Activated naive CD4-positive, alpha-beta T cell (primary cell): ENCODE data around the gene JAKMIP1.
"Not testable (repeated sequence)": the region's sequence is repeated elsewhere in the genome, so short reads cannot be mapped to it uniquely, and the experiment has no call there.

ENCODE experiments used
- DNase-seq, 4 experiments: peaks; one replicate each; lab custom pipeline; 2025; lab: John Stamatoyannopoulos, UW

JAKMIP1 gene

GRCh38 chr4:6229095-6229494 lies 28.7 kb upstream of the JAKMIP1 start:
- no peak for DNase-seq

GRCh38 chr4:6228158-6229067 lies 28.1 kb upstream of the JAKMIP1 start:
- DNase-seq = no peak

GRCh38 chr4:6227412-6228157 lies 27.2 kb upstream of the JAKMIP1 start:
- no peak for DNase-seq

DNA sequence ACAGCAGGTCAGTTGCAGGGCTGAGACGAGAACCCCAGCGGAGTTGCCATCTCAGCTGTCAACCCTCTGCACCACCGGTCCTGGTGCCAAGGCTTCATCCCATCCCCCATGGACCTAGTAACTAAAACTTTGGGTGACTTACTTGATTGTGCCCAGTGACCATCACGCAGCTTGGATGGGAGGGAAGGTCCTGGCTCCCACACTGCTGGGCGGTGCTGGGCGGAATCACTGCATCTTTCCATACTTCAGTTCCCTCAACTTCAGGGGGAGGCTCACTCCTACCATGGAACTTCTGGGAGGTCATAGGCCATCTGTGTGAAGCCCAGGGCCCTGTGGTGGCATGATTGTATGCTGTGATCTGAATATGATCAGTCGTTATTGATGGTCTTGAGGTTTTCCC lies 26.2 kb upstream of the JAKMIP1 start:
- no peak for DNase-seq

GRCh38 chr4:6225469-6225868 lies 25.1 kb upstream of the JAKMIP1 start:
- no peak for DNase-seq

GRCh38 chr4:6224735-6225134 lies 24.4 kb upstream of the JAKMIP1 start:
- DNase-seq = no peak

- DNase-seq = no peak
These were observed 22.5 kb upstream of the JAKMIP1 start for GRCh38 chr4:6222761-6223292.

DNA sequence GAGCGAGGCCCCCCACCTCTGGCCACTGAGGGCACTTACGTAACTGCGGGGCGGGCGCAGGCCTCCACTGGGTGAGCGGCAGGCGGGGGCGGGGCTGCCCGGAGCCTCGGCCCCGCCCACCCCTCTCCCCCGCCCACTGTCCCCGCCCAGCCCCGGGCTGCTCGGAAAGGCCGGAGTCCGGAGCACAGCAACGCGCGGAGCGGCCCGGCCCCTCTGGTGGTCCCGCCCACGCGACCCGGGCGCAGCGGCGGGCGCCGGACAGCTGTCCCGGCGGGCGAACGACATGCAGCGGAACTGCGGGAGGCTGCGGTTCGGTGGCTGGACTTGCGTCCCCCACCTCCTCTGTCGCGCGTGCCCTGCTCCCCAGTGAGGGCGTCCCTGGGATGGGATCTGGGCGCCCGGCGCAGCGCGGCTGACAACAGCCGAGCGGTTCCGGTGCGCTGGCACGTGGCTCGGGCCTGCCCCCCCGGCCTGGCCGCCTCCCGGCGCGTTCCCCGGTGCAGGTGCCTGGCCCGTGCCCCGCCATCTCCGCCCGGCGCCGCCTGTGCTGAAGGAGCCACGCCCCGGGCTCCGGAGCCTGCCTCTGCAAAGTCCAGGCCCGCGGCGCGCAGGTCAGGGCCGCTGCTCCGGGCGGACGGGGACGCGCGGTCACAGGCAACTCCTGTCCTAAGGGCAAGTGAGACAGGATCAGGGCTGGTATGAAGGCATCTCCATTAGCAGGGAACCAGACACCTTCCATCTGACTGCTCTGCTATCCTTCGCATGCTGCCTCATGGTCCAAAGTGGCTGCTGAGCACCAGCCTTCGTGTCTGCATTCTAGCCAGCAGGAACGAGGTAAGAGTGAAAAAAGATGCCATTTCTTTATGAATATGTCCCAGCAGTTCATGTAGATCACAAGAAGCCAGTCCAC lies 21.8 kb upstream of the JAKMIP1 start:
- no peak for DNase-seq

GRCh38 chr4:6221301-6221850 lies 21.0 kb upstream of the JAKMIP1 start:
- DNase-seq = no peak

DNA sequence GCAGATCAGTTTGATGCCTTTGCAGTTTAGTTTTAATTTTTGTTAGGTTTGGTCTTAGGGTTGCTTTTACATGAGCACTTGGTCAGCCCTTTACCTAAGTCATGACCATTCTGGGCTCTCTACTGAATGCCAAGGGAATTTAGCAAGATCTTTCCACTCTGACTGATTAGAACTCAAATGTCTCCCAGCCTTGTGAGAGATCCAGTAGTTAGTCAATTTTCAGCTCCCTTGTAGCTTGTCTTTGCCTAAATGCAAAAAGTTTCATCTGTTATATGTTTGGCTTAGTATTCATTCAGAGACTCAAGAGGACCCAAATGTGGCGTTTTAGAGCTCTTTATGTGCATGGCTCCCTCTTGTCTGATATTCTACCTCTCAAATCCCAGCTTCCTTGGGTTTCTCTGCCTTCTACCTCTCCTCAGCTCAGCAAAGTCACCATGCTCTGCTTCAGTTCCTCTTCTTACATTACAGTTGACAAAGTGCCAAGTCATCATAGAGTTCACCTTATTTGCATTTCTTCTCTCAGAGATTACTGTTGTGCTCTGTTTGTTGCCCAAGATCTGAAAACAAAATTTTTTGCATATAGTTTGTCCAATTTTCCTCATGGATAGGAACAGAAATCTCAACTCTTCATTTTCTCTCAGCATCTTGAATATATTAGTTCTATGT lies 17.5 kb upstream of the JAKMIP1 start:
- no peak for DNase-seq

- no peak for DNase-seq
These were observed 16.2 kb upstream of the JAKMIP1 start for GRCh38 chr4:6216588-6216987.

DNA sequence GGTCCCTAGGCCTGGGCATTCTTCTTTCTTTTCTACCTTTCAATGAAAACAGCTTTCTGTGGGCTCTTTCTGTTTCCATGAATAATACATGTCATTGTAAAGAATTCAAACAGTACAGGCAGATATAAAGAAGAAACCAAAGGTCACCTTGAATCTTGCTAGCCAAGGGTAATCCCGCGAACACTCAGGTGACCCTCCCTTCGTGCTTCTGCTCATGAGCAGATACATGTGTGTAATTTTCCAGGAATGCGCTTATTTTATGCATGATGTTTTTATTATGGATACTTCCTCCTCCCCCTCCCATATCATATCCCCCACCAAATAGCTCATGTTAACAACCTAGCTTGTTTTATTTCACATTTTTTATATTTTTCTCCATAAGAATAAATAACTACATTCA lies 9.6 kb upstream of the JAKMIP1 start:
- no peak for DNase-seq

DNA sequence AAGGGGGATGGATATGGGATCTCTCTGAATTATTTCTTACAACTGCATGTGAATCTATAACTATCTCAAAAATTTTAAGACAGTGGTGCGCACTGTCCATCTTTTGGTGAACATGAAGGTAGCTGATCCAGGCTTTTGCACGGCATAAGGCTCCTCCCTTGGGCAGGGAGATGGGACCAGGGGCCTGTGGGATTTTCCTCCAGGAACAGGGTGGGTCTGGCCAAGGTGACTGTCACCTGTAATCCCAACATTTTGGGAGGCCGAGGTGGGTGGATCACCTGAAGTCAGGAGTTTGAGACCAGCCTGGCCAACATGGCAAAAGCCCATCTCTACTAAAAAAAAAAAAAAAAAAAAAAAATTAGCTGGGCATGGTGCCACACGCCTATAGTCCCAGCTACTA lies 8.9 kb upstream of the JAKMIP1 start:
- DNase-seq = not testable (repeated sequence)

GRCh38 chr4:6208416-6208815 lies 8.1 kb upstream of the JAKMIP1 start:
- no peak for DNase-seq

DNA sequence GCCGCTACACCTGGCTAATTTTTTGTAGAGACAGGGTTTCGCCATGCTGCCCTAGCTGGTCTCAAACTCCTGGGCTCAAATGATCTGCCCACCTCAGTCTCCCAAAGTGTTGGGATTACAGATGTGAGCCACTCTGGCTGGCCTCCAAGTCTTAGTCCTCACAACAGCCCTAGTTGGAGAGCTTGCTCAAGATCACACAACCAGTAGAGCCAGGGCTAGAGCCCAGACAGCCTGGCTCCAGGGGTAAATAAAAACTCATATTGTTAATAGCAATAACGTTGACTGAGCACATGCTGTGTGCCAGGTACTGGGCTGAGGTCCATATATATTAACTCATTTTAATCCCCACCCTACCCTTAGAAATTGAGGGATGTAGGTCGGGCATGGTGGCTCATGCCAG lies 7.3 kb upstream of the JAKMIP1 start:
- DNase-seq = no peak

GRCh38 chr4:6206771-6207290 lies 6.5 kb upstream of the JAKMIP1 start:
- DNase-seq = no peak

GRCh38 chr4:6205973-6206372 lies 5.6 kb upstream of the JAKMIP1 start:
- no peak for DNase-seq

GRCh38 chr4:6205567-6205931 lies 5.2 kb upstream of the JAKMIP1 start:
- DNase-seq = no peak

- no peak for DNase-seq
These were observed 4.7 kb upstream of the JAKMIP1 start for GRCh38 chr4:6204871-6205566.

GRCh38 chr4:6204098-6204497 lies 3.7 kb upstream of the JAKMIP1 start:
- no peak for DNase-seq
